HepG2 (cell line): Measurements from ENCODE around the gene ZFAND2B. TPM values are rescaled to one million over a fixed set of nuclear protein-coding genes. Genes with fewer than 3 reads are reported as not detected.
A peak's percentile ranks its signal among the peaks of the same experiment; 100 is the strongest.

ENCODE experiments used
- ATAC-seq: fragments of 200-7000 bp; cut with Tn5 transposase; 3 replicates; pipeline ENCODE4 v1.9.1; 2020; ENCODE audit warnings: mild to moderate bottlenecking, moderate library complexity
- BruUV-seq: library from RNA; stranded (reverse); fragments of 400-500 nt; replicated peaks from 2 replicates; lab custom pipeline; 2021; lab: Mats Ljungman, UMichigan
- CTCF ChIA-PET: fragments of 300-600 bp; formaldehyde crosslinking; extraction: SDS; loops from one replicate; lab custom pipeline; 2021; ENCODE audit warnings: low total read pairs, inconsistent platforms, low intra/inter-chr PET ratio; lab: Yijun Ruan, JAX
- POLR2A ChIA-PET: fragments of 350-600 bp; sonication (Branson Sonifier 250); formaldehyde crosslinking; loops from one replicate; lab custom pipeline; 2020; ENCODE audit warnings: antibody characterized with exemption, inconsistent platforms; lab: Yijun Ruan, JAX
- DNase-seq: peaks from one replicate; pipeline ENCODE4 v3.0.0-alpha.2; 2015; ENCODE audit warnings: low spot score
- FAIRE-seq: peaks from 3 replicates; lab custom pipeline; 2011; peaks lifted over from hg19 to GRCh38; lab: Jason Lieb, UNC
- H2AFZ ChIP-seq: one replicate; pipeline ENCODE4 v1.6.1; 2011; ENCODE audit warnings: low read length, inconsistent platforms
- H3K27ac ChIP-seq: fragments of 300-600 bp; 3 replicates; pipeline ENCODE4 v1.8.0; 2011; ENCODE audit warnings: mixed run types, mild to moderate bottlenecking, mixed read lengths, low read length, inconsistent platforms; ENCODE audit not compliant: insufficient read depth; ENCODE audit errors: extremely low read length
- H3K27me3 ChIP-seq, 2 experiments: fragments of 200-600 bp in 1 of 2; 2 replicates in 1 of 2; 3 replicates in 1 of 2; pipeline versions ENCODE4 v1.6.0 to v1.8.0; 2011; ENCODE audit warnings: low read length in 2 of 2, mild to moderate bottlenecking in 2 of 2, moderate library complexity in 2 of 2, inconsistent platforms in 1 of 2; ENCODE audit not compliant: insufficient read depth in 2 of 2, control insufficient read depth in 1 of 2
- H3K36me3 ChIP-seq, 2 experiments: fragments of 200-600 bp in 1 of 2; replicated peaks in 1 of 2; 2 replicates in 1 of 2; 3 replicates in 1 of 2; pipeline versions ENCODE4 v1.5.1 to v1.8.0; 2011; ENCODE audit warnings: low read length in 2 of 2, inconsistent platforms in 1 of 2; ENCODE audit not compliant: insufficient read depth in 2 of 2, control insufficient read depth in 1 of 2
- H3K4me1 ChIP-seq: 2 replicates; pipeline ENCODE4 v1.5.1; 2012; ENCODE audit warnings: low read length, inconsistent platforms; ENCODE audit not compliant: insufficient read depth
- H3K4me2 ChIP-seq: 2 replicates; pipeline ENCODE4 v1.6.0; 2011; ENCODE audit warnings: low read depth, low read length, inconsistent platforms
- H3K4me3 ChIP-seq, 3 experiments: fragments of 200-600 bp in 1 of 3; sonication (generic), shearing (Covaris generic) in 1 of 3; replicated peaks in 1 of 3; 2 replicates each; pipeline ENCODE4 v1.5.1; 2011 to 2016; ENCODE audit warnings: low read length in 3 of 3, inconsistent platforms in 2 of 3, low read depth in 2 of 3, mild to moderate bottlenecking in 2 of 3, control low read depth in 1 of 3, mixed read lengths in 1 of 3; ENCODE audit not compliant: insufficient read depth in 1 of 3
- H3K79me2 ChIP-seq: one replicate; pipeline ENCODE4 v1.6.1; 2011; ENCODE audit warnings: low read length, inconsistent platforms; ENCODE audit not compliant: insufficient read depth
- H3K9ac ChIP-seq: 2 replicates; pipeline ENCODE4 v1.6.0; 2011; ENCODE audit warnings: mild to moderate bottlenecking, low read depth, low read length, inconsistent platforms; ENCODE audit not compliant: insufficient read depth
- H3K9me3 ChIP-seq: 2 replicates; pipeline ENCODE4 v1.5.1; 2012; ENCODE audit warnings: mild to moderate bottlenecking, low read length
- H4K20me1 ChIP-seq: 2 replicates; pipeline ENCODE4 v1.6.0; 2011; ENCODE audit warnings: inconsistent platforms, mild to moderate bottlenecking, low read length, moderate library complexity; ENCODE audit not compliant: insufficient read depth
- AGO2 ChIP-seq: fragments of 200-400 bp; formaldehyde crosslinking; optimal IDR thresholded peaks from 2 replicates; pipeline ENCODE3; 2017; ENCODE audit warnings: mild to moderate bottlenecking, low read depth, low read length, moderate library complexity
- HDAC6 ChIP-seq: fragments of 200-600 bp; sonication (generic); IDR thresholded peaks from 2 replicates; pipeline ENCODE4 v1.7.0; 2017; ENCODE audit warnings: mild to moderate bottlenecking, antibody characterized with exemption, low read length, low read depth
- LCORL ChIP-seq, 2 experiments: fragments of 450-650 bp in 1 of 2; sonication (generic) in 1 of 2; formaldehyde crosslinking in 1 of 2; IDR thresholded peaks; 2 replicates each; pipeline versions ENCODE4 v1.5.0 to v1.6.1; 2017 to 2020; ENCODE audit warnings: antibody characterized with exemption in 1 of 2, missing genetic modification reagents in 1 of 2
- NFATC3 ChIP-seq: sonication (generic); formaldehyde crosslinking; IDR thresholded peaks from 2 replicates; pipeline ENCODE4 v1.5.1; 2020; ENCODE audit warnings: mild to moderate bottlenecking, missing genetic modification reagents
- SP140L ChIP-seq: sonication (generic); formaldehyde crosslinking; IDR thresholded peaks from 2 replicates; pipeline ENCODE4 v1.4.0; 2020; ENCODE audit warnings: missing genetic modification reagents, borderline replicate concordance
- ZBTB3 ChIP-seq: sonication (generic); formaldehyde crosslinking; IDR thresholded peaks from 2 replicates; pipeline ENCODE4 v1.4.0; 2020; ENCODE audit warnings: low read depth, mild to moderate bottlenecking, moderate library complexity, missing genetic modification reagents, borderline replicate concordance
- ZNF138 ChIP-seq: sonication (generic); formaldehyde crosslinking; IDR thresholded peaks from 2 replicates; pipeline ENCODE4 v1.5.0; 2020; ENCODE audit warnings: mild to moderate bottlenecking, low read depth, missing genetic modification reagents
- ZNF292 ChIP-seq: sonication (generic); formaldehyde crosslinking; IDR thresholded peaks from 2 replicates; pipeline ENCODE4 v1.8.1; 2022; ENCODE audit warnings: mild to moderate bottlenecking, low read depth, missing genetic modification reagents, borderline replicate concordance
- ZNF550 ChIP-seq: sonication (generic); formaldehyde crosslinking; IDR thresholded peaks from 2 replicates; pipeline ENCODE4 v1.4.0; 2020; ENCODE audit warnings: mild to moderate bottlenecking, missing genetic modification reagents, borderline replicate concordance
- WGBS: methylation state at CpG from one replicate; pipeline ENCODE4 v1.1.6; 2017; ENCODE audit warnings: low lambda C conversion rate; 5-methylcytosine and 5-hydroxymethylcytosine counted together
- in situ Hi-C: cut with HindIII; loops from 2 replicates; pipeline ENCODE4 v1.10.0; 2017; ENCODE audit warnings: low pct_unique_long_range_greater_than_20kb; ENCODE audit not compliant: extremely low pct_ligation_motif_present
- intact Hi-C: fragments of 100-400 bp; cut with micrococcal nuclease; formaldehyde crosslinking; loops from one replicate; pipeline ENCODE4 v1.10.0; 2022; ENCODE audit not compliant: unreplicated experiment
- polyA plus RNA-seq, 8 experiments: library from polyadenylated mRNA; depleted of rRNA in 3 of 8; stranded (reverse) in 7 of 8; unstranded in 1 of 8; fragments of >200 nt; fragmentation: Illumina TruSeq in 4 of 8; extraction: Trizol in 4 of 8; gene quantifications; 2 replicates each; pipeline versions ENCODE4 v1.2.1 to v1.2.3, GENCODE V29; 2011 to 2016; ENCODE audit warnings: low read depth in 4 of 8, missing spikeins in 1 of 8, mixed read lengths in 1 of 8; ENCODE audit not compliant: insufficient read depth in 1 of 8
- total RNA-seq, 5 experiments: library from RNA; depleted of rRNA; stranded (reverse); fragments of >200 nt; fragmentation: Illumina TruSeq; extraction: Trizol; gene quantifications; 2 replicates each; pipeline ENCODE4 v1.2.3, GENCODE V29; 2016; ENCODE audit warnings: low read depth in 1 of 5
- TF ChIP-seq, protein P1 (sequence below): sonication (generic); formaldehyde crosslinking; IDR thresholded peaks from 2 replicates; pipeline ENCODE4 v1.4.0; 2020; ENCODE audit warnings: missing genetic modification reagents, borderline replicate concordance
- TF ChIP-seq, protein P2 (sequence below): sonication (generic); formaldehyde crosslinking; IDR thresholded peaks from 2 replicates; pipeline ENCODE4 v1.4.0; 2020; ENCODE audit warnings: mild to moderate bottlenecking, missing genetic modification reagents
- TF ChIP-seq, protein P3 (sequence below): sonication (generic); formaldehyde crosslinking; IDR thresholded peaks from 2 replicates; pipeline ENCODE4 v1.4.0; 2020; ENCODE audit warnings: missing genetic modification reagents, borderline replicate concordance
- TF ChIP-seq, protein P4 (sequence below): sonication (generic); formaldehyde crosslinking; IDR thresholded peaks from 2 replicates; pipeline ENCODE4 v1.5.0; 2020; ENCODE audit warnings: mild to moderate bottlenecking, missing genetic modification reagents

The ZFAND2B gene
- total and polyA plus RNA-seq, 2 of the 13 experiments (the other 11 are each of a cell fraction or from before 2014, with no cell fraction given) = 53.3 to 115 TPM

DNA sequence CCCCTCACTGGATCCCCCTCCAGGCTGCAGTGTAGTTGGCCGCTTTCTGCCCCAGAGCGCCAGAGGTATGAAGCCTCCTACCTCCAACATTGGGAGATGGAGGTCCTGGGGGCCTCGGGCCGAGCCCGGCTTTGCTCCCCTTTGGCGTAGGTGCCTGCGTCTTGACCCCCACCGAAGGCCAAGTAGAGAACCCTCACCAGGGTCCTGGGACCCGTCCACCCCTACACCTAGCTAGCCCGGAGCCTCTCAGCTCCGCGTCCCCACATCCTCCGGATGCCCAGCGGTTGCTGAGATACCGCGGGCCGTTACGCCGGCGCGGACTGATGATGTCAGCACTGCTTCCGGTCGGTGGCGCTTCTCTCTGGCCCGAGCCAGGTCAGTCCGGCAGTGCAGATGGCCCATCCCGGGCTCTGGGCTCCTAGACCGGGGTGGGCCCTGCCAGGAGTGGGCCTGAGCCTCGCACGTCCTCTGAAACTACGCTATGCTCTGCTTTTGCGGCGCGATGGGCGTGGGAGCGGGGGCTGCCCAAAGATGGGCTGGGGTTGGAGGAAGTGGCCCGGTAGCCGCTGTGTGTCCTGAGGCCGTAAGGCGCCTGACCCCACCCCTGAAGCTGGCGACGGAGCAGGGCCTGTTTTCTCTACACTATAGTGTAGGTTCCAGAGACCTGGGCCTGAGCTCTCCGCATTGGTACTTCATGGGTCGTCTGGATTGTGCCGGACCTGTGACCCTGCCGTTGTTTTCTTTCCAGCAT is 38.7 kb downstream of the ZFAND2B start, which contains the start of the genes GLB1L and STK16:
Gene GLB1L, minus strand, starts transcription at position 297 of the 751 bp plus-strand sequence. CDS start 1,871 bp downstream, outside the sequence.
Gene STK16, plus strand, starts transcription at position 332 of the 751 bp plus-strand sequence. CDS start 521 bp downstream, outside the sequence.
- in situ Hi-C loops = no loop called here
- H2AFZ ChIP-seq = no peak within 1 kb of the TSS
- CTCF ChIA-PET = no interaction called here
- no peak for TF ChIP-seq SP140L
- no peak for TF ChIP-seq HDAC6
- TF ChIP-seq ZNF550 (CRISPR knock-in tag) = no peak; the same call in 1 of the 2 replicates
- no peak for TF ChIP-seq LCORL (IDR thresholded peaks at IDR 0.05)
- TF ChIP-seq LCORL (CRISPR knock-in tag; IDR thresholded peaks at IDR 0.05) = peak; percentile 77
- TF ChIP-seq, protein P1, sequence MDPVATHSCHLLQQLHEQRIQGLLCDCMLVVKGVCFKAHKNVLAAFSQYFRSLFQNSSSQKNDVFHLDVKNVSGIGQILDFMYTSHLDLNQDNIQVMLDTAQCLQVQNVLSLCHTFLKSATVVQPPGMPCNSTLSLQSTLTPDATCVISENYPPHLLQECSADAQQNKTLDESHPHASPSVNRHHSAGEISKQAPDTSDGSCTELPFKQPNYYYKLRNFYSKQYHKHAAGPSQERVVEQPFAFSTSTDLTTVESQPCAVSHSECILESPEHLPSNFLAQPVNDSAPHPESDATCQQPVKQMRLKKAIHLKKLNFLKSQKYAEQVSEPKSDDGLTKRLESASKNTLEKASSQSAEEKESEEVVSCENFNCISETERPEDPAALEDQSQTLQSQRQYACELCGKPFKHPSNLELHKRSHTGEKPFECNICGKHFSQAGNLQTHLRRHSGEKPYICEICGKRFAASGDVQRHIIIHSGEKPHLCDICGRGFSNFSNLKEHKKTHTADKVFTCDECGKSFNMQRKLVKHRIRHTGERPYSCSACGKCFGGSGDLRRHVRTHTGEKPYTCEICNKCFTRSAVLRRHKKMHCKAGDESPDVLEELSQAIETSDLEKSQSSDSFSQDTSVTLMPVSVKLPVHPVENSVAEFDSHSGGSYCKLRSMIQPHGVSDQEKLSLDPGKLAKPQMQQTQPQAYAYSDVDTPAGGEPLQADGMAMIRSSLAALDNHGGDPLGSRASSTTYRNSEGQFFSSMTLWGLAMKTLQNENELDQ = no peak
- TF ChIP-seq, protein P2, sequence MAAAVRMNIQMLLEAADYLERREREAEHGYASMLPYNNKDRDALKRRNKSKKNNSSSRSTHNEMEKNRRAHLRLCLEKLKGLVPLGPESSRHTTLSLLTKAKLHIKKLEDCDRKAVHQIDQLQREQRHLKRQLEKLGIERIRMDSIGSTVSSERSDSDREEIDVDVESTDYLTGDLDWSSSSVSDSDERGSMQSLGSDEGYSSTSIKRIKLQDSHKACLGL (CRISPR knock-in tag) = peak; percentile 80
- peak; percentile 96; the same call in 1 of the 2 replicates for TF ChIP-seq NFATC3
- TF ChIP-seq AGO2 = peak; percentile 86
- TF ChIP-seq, protein P3, sequence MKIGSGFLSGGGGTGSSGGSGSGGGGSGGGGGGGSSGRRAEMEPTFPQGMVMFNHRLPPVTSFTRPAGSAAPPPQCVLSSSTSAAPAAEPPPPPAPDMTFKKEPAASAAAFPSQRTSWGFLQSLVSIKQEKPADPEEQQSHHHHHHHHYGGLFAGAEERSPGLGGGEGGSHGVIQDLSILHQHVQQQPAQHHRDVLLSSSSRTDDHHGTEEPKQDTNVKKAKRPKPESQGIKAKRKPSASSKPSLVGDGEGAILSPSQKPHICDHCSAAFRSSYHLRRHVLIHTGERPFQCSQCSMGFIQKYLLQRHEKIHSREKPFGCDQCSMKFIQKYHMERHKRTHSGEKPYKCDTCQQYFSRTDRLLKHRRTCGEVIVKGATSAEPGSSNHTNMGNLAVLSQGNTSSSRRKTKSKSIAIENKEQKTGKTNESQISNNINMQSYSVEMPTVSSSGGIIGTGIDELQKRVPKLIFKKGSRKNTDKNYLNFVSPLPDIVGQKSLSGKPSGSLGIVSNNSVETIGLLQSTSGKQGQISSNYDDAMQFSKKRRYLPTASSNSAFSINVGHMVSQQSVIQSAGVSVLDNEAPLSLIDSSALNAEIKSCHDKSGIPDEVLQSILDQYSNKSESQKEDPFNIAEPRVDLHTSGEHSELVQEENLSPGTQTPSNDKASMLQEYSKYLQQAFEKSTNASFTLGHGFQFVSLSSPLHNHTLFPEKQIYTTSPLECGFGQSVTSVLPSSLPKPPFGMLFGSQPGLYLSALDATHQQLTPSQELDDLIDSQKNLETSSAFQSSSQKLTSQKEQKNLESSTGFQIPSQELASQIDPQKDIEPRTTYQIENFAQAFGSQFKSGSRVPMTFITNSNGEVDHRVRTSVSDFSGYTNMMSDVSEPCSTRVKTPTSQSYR (CRISPR knock-in tag) = peak; percentile 65; the same call in 1 of the 2 replicates
- 0 out of 2 replicates have a peak, but pooled peaks have one; percentile 70 for TF ChIP-seq ZNF292 (CRISPR knock-in tag)
- TF ChIP-seq, protein P4, sequence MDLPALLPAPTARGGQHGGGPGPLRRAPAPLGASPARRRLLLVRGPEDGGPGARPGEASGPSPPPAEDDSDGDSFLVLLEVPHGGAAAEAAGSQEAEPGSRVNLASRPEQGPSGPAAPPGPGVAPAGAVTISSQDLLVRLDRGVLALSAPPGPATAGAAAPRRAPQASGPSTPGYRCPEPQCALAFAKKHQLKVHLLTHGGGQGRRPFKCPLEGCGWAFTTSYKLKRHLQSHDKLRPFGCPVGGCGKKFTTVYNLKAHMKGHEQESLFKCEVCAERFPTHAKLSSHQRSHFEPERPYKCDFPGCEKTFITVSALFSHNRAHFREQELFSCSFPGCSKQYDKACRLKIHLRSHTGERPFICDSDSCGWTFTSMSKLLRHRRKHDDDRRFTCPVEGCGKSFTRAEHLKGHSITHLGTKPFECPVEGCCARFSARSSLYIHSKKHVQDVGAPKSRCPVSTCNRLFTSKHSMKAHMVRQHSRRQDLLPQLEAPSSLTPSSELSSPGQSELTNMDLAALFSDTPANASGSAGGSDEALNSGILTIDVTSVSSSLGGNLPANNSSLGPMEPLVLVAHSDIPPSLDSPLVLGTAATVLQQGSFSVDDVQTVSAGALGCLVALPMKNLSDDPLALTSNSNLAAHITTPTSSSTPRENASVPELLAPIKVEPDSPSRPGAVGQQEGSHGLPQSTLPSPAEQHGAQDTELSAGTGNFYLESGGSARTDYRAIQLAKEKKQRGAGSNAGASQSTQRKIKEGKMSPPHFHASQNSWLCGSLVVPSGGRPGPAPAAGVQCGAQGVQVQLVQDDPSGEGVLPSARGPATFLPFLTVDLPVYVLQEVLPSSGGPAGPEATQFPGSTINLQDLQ = peak; percentile 94
- TF ChIP-seq ZBTB3 (CRISPR knock-in tag) = peak; percentile 100
- peak; percentile 97 for TF ChIP-seq ZNF138 (CRISPR knock-in tag)

More for the DNA sequence above, 38.7 kb downstream of the ZFAND2B start, which contains the start of the genes GLB1L and STK16:
- POLR2A ChIA-PET = interaction anchor here (0.6 to 3.2 kb wide), 28 partner anchors 9 to 463 kb away, joined by 3 to 69 read pairs (median 6); partner anchors contain the start of genes ABCB6, ANKZF1, ATG9A and CNPPD1
- BruUV-seq = TSS peak; percentile 71
- Histone ChIP-seq H3K27me3 (no peaks in the 10 kb centered on the region; a peak in 1 of 5 replicates), H3K79me2 (peaks cover 14% of the 10 kb centered on the region), H3K36me3 (peaks cover 1 to 13% of the 10 kb centered on the region in 2 experiments; a peak in 4 of 5 replicates), H3K9ac (peak within 1 kb of the TSS; percentile 90), H3K4me1 (peaks cover 53% of the 10 kb centered on the region), H3K4me2 (peak within 1 kb of the TSS; percentile 90), H3K9me3 (no peaks in the 10 kb centered on the region), H3K4me3 (peak within 1 kb of the TSS; percentile 88 to 97 (median 93)), H4K20me1 (no peaks in the 10 kb centered on the region), H3K27ac (peak within 1 kb of the TSS; percentile 72)
- peak; percentile 81 for ATAC-seq
- intact Hi-C loops = loop anchor here (1.0 kb wide), 1 partner anchor 16 kb away; the partner anchor contains the start of genes ANKZF1 and ATG9A
- DNase-seq = peak; percentile 89
- FAIRE-seq = peak; percentile 94
- WGBS = under 1% methylated on average over 21 of the region's 46 CpGs
